Smooth muscle cell (in vitro differentiated cells): Measurements from ENCODE around the gene GJD4. TPM values are rescaled to one million over a fixed set of nuclear protein-coding genes. Genes with fewer than 3 reads are reported as not detected.

Experiments
- DNase-seq: peaks from one replicate; lab custom pipeline; 2025; ENCODE audit not compliant: unreplicated experiment; lab: John Stamatoyannopoulos, UW
- H2AFZ ChIP-seq: fragments of 200-600 bp; sonication (generic); 2 replicates; pipeline ENCODE4 v1.6.0; 2016; ENCODE audit warnings: antibody characterized with exemption, low read depth, mild to moderate bottlenecking
- H3F3A ChIP-seq: fragments of 200-600 bp; sonication (generic); 2 replicates; pipeline ENCODE4 v1.6.0; 2017; ENCODE audit warnings: antibody characterized with exemption, low read depth
- H3K27ac ChIP-seq: fragments of 200-600 bp; sonication (generic); 2 replicates; pipeline ENCODE4 v1.5.1; 2016; ENCODE audit warnings: low read depth, mild to moderate bottlenecking
- H3K27me3 ChIP-seq: fragments of 200-600 bp; sonication (generic); 2 replicates; pipeline ENCODE4 v1.6.1; 2016; ENCODE audit warnings: low read depth, mild to moderate bottlenecking
- H3K36me3 ChIP-seq: fragments of 200-600 bp; sonication (generic); 2 replicates; pipeline ENCODE4 v1.5.1; 2016; ENCODE audit warnings: low read depth
- H3K4me1 ChIP-seq: fragments of 200-600 bp; sonication (generic); 2 replicates; pipeline ENCODE4 v1.5.1; 2016; ENCODE audit warnings: low read depth
- H3K4me2 ChIP-seq: fragments of 200-600 bp; sonication (generic); 2 replicates; pipeline ENCODE4 v1.6.0; 2016; ENCODE audit warnings: mild to moderate bottlenecking
- H3K4me3 ChIP-seq: fragments of 200-600 bp; sonication (generic); 2 replicates; pipeline ENCODE4 v1.5.1; 2016; ENCODE audit warnings: mild to moderate bottlenecking
- H3K79me2 ChIP-seq: fragments of 200-600 bp; sonication (generic); 2 replicates; pipeline ENCODE4 v1.6.0; 2016; ENCODE audit warnings: low read depth, mild to moderate bottlenecking
- H3K9ac ChIP-seq: fragments of 200-600 bp; sonication (generic); 2 replicates; pipeline ENCODE4 v1.6.0; 2016; ENCODE audit warnings: low read depth
- H3K9me3 ChIP-seq: fragments of 200-600 bp; sonication (generic); replicated peaks from 2 replicates; pipeline ENCODE4 v1.5.1; 2016; ENCODE audit warnings: low read depth
- H4K20me1 ChIP-seq: fragments of 200-600 bp; sonication (generic); 2 replicates; pipeline ENCODE4 v1.6.0; 2016; ENCODE audit warnings: low read depth
- CTCF ChIP-seq: fragments of 200-600 bp; sonication (generic); IDR thresholded peaks from 2 replicates; pipeline ENCODE4 v1.5.1; 2017; ENCODE audit warnings: borderline replicate concordance, mild to moderate bottlenecking, antibody characterized with exemption; ENCODE audit not compliant: insufficient read depth, poor library complexity, severe bottlenecking
- WGBS: methylation state at CpG from one replicate; pipeline ENCODE4 v1.1.7; 2016; ENCODE audit warnings: low lambda C conversion rate; 5-methylcytosine and 5-hydroxymethylcytosine counted together
- polyA plus RNA-seq: library from polyadenylated mRNA; unstranded; fragments of >200 nt; fragmentation: Nextera tagmentation; extraction: Ambion mirVana; gene quantifications from 2 replicates; pipeline ENCODE4 v1.2.1, GENCODE V29; 2016
- total RNA-seq: library from RNA; depleted of rRNA; stranded (reverse); fragments of >200 nt; gene quantifications from 2 replicates; pipeline ENCODE4 v1.2.3, GENCODE V29; 2014

The GJD4 gene
- total and polyA plus RNA-seq, 2 experiments from 2014 or later = not detected

GRCh38 chr10:35600193-35600592 is 4.9 kb upstream of the GJD4 start:
- Histone ChIP-seq H3K4me1 (no peaks in the 10 kb centered on the region), H4K20me1 (no peaks in the 10 kb centered on the region), H3K27me3 (no peaks in the 10 kb centered on the region), H3K27ac (no peak overlapping the region), H2AFZ (no peak overlapping the region), H3F3A (no peaks in the 10 kb centered on the region), H3K4me3 (no peak overlapping the region), H3K79me2 (no peaks in the 10 kb centered on the region), H3K4me2 (no peak overlapping the region), H3K9me3 (no peaks in the 10 kb centered on the region), H3K36me3 (no peaks in the 10 kb centered on the region), H3K9ac (no peak overlapping the region)
- DNase-seq = no peak
- TF ChIP-seq CTCF = no peak
- WGBS = 86% methylated on average over 2 of the region's 2 CpGs

GRCh38 chr10:35606430-35606829 is 1.3 kb downstream of the GJD4 start:
- TF ChIP-seq CTCF = no peak
- Histone ChIP-seq H3K27ac (no peak overlapping the region), H3K79me2 (no peaks in the 10 kb centered on the region), H2AFZ (no peak overlapping the region), H3K27me3 (no peaks in the 10 kb centered on the region), H3K9ac (no peak overlapping the region), H3F3A (no peaks in the 10 kb centered on the region), H3K4me1 (no peaks in the 10 kb centered on the region), H3K4me2 (no peak overlapping the region), H3K4me3 (no peak overlapping the region), H3K36me3 (no peaks in the 10 kb centered on the region), H3K9me3 (no peaks in the 10 kb centered on the region), H4K20me1 (no peaks in the 10 kb centered on the region)
- 96% methylated on average over 6 of the region's 6 CpGs for WGBS
- no peak for DNase-seq

- 94% methylated on average over 50 of the region's 78 CpGs for WGBS
- Histone ChIP-seq H3K27ac (no peak overlapping the region), H3K4me3 (no peak overlapping the region), H3K27me3 (peaks cover 4% of the 10 kb centered on the region), H3K36me3 (no peaks in the 10 kb centered on the region), H4K20me1 (no peaks in the 10 kb centered on the region), H3F3A (no peaks in the 10 kb centered on the region), H3K79me2 (no peaks in the 10 kb centered on the region), H3K9ac (no peak overlapping the region), H2AFZ (no peak overlapping the region), H3K9me3 (no peaks in the 10 kb centered on the region), H3K4me1 (no peaks in the 10 kb centered on the region), H3K4me2 (no peak overlapping the region)
- no peak for TF ChIP-seq CTCF
- DNase-seq = no peak
These were observed 2.6 kb downstream of the GJD4 start for GRCh38 chr10:35607475-35608327.

GRCh38 chr10:35608328-35608672 is 3.2 kb downstream of the GJD4 start:
- Histone ChIP-seq H3K27me3 (peaks cover 5% of the 10 kb centered on the region), H3K4me1 (no peaks in the 10 kb centered on the region), H3K4me3 (no peak overlapping the region), H3K9ac (no peak overlapping the region), H3F3A (no peaks in the 10 kb centered on the region), H3K27ac (no peak overlapping the region), H3K36me3 (no peaks in the 10 kb centered on the region), H4K20me1 (no peaks in the 10 kb centered on the region), H2AFZ (no peak overlapping the region), H3K79me2 (no peaks in the 10 kb centered on the region), H3K4me2 (no peak overlapping the region), H3K9me3 (no peaks in the 10 kb centered on the region)
- 99% methylated on average over 13 of the region's 16 CpGs for WGBS
- no peak for DNase-seq
- TF ChIP-seq CTCF = no peak
